ENCODE results near the gene RAB3A.

RAB3A gene

GRCh38 chr19:18203863-18204393 lies at the start of gene RAB3A:
Gene RAB3A (minus strand): TSS chr19:18204042. CDS start chr19:18202740, 1,302 bp downstream.
- DNase-seq: peak; percentile 100

GRCh38 chr19:18253130-18253529 lies 49.3 kb upstream of the RAB3A start:
- no peak for DNase-seq

- DNase-seq: no peak
These were observed 48.5 kb upstream of the RAB3A start for GRCh38 chr19:18252370-18252717.

GRCh38 chr19:18251587-18252369 lies 47.9 kb upstream of the RAB3A start:
- peak; percentile 82 for DNase-seq

- no peak for DNase-seq
These were observed 46.0 kb upstream of the RAB3A start for GRCh38 chr19:18249834-18250233.

- no peak for DNase-seq
These were observed 41.5 kb upstream of the RAB3A start for GRCh38 chr19:18245297-18245696.

GRCh38 chr19:18239303-18239702 lies 35.5 kb upstream of the RAB3A start:
- no peak for DNase-seq

GRCh38 chr19:18234194-18234593 lies 30.4 kb upstream of the RAB3A start:
- DNase-seq: no peak

GRCh38 chr19:18233224-18233825 lies 29.5 kb upstream of the RAB3A start:
- peak; percentile 58 for DNase-seq

- DNase-seq: no peak
These were observed 28.8 kb upstream of the RAB3A start for GRCh38 chr19:18232540-18233223.

- DNase-seq: no peak
These were observed 27.9 kb upstream of the RAB3A start for GRCh38 chr19:18231775-18232174.

GRCh38 chr19:18230941-18231734 lies 27.3 kb upstream of the RAB3A start:
- no peak for DNase-seq

GRCh38 chr19:18229915-18230314 lies 26.1 kb upstream of the RAB3A start:
- no peak for DNase-seq

GRCh38 chr19:18229474-18229873 lies 25.6 kb upstream of the RAB3A start:
- DNase-seq: no peak

GRCh38 chr19:18227781-18228271 lies 24.0 kb upstream of the RAB3A start:
- DNase-seq: no peak

GRCh38 chr19:18226956-18227780 lies 23.3 kb upstream of the RAB3A start:
- no peak for DNase-seq

- no peak for DNase-seq
These were observed 22.0 kb upstream of the RAB3A start, which contains the start of gene PDE4C for GRCh38 chr19:18225702-18226468. Gene PDE4C (minus strand): TSS chr19:18226438. CDS start chr19:18226415, 23 bp downstream.

- no peak for DNase-seq
These were observed 21.5 kb upstream of the RAB3A start for GRCh38 chr19:18225355-18225701.

GRCh38 chr19:18224525-18225354 lies 20.9 kb upstream of the RAB3A start:
- DNase-seq: peak; percentile 98

All from femur (tissue), 1 donor.